Upper lobe of left lung (tissue), 4 donors: ENCODE data around the gene METTL3.

Experiments
- EP300 ChIP-seq, 4 donors: sonication (generic); formaldehyde crosslinking; IDR thresholded peaks; one replicate each; pipeline ENCODE4 v1.5.1; 2017; ENCODE audit warnings: antibody characterized with exemption in 4 of 4, control low read depth in 2 of 4
- POLR2A ChIP-seq, 4 donors: fragments of 450-650 bp; IDR thresholded peaks; one replicate each; pipeline ENCODE4 v1.5.1; 2016 to 2017; ENCODE audit warnings: antibody characterized with exemption in 4 of 4, mild to moderate bottlenecking in 2 of 4
- POLR2AphosphoS5 ChIP-seq, 2 donors: sonication (generic); formaldehyde crosslinking; IDR thresholded peaks; one replicate each; pipeline ENCODE4 v1.5.1; 2017; ENCODE audit warnings: antibody characterized with exemption in 2 of 2
- TF ChIP-seq, protein P1 (sequence below), 6 experiments: fragments of 450-650 bp in 4 of 6; fragments of 200-600 bp in 2 of 6; sonication (generic) in 2 of 6; IDR thresholded peaks; one replicate each; pipeline ENCODE4 v1.5.1; 2016 to 2019; ENCODE audit warnings: antibody characterized with exemption in 6 of 6

DNA sequence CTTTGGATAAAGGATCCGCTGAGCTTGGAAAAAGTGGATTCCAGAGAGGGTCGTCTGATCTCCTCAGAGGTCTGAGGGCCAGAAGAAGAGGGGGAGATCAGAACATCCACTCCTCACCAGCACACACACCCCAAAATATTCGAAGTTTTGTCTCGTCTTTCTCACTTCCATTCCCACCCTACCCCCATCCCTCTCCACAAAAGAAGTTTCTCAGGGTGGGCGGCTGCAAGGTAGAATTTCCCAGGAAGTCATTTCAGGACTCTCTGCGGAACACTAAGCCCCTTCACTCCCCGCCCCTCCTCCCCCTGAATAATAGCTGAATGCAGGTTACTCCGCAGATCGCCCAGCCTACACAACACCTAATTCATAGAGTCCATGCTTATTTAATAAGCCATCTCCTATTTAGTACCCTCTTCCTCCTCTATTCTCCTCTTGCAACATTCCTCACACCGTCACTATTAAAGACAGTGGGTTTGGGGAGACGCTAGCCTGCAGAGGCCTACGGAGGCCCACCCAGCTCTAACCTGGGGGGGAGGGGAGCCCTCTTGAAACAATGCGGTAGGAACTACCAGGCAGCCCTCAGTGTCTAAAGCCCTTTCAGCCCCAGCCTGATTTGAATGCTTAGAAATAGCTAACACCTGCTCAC is 15.7 kb upstream of the METTL3 start:
- TF ChIP-seq, protein P1, sequence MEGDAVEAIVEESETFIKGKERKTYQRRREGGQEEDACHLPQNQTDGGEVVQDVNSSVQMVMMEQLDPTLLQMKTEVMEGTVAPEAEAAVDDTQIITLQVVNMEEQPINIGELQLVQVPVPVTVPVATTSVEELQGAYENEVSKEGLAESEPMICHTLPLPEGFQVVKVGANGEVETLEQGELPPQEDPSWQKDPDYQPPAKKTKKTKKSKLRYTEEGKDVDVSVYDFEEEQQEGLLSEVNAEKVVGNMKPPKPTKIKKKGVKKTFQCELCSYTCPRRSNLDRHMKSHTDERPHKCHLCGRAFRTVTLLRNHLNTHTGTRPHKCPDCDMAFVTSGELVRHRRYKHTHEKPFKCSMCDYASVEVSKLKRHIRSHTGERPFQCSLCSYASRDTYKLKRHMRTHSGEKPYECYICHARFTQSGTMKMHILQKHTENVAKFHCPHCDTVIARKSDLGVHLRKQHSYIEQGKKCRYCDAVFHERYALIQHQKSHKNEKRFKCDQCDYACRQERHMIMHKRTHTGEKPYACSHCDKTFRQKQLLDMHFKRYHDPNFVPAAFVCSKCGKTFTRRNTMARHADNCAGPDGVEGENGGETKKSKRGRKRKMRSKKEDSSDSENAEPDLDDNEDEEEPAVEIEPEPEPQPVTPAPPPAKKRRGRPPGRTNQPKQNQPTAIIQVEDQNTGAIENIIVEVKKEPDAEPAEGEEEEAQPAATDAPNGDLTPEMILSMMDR (IDR thresholded peaks at IDR 0.05), result no peak
- TF ChIP-seq EP300 (IDR thresholded peaks at IDR 0.05) (no peak), POLR2A (IDR thresholded peaks at IDR 0.05) (no peak), POLR2AphosphoS5 (IDR thresholded peaks at IDR 0.05) (no peak)
